ENCODE measurements around the gene ARHGAP27. TPM values are rescaled to one million over a fixed set of nuclear protein-coding genes. Genes with fewer than 3 reads are reported as not detected.
"Not testable (repeated sequence)": the region's sequence is repeated elsewhere in the genome, so short reads cannot be mapped to it uniquely, and the experiment has no call there.

Gene ARHGAP27
- total RNA-seq, 1 donor from 2014 or later: 37.3 TPM

DNA sequence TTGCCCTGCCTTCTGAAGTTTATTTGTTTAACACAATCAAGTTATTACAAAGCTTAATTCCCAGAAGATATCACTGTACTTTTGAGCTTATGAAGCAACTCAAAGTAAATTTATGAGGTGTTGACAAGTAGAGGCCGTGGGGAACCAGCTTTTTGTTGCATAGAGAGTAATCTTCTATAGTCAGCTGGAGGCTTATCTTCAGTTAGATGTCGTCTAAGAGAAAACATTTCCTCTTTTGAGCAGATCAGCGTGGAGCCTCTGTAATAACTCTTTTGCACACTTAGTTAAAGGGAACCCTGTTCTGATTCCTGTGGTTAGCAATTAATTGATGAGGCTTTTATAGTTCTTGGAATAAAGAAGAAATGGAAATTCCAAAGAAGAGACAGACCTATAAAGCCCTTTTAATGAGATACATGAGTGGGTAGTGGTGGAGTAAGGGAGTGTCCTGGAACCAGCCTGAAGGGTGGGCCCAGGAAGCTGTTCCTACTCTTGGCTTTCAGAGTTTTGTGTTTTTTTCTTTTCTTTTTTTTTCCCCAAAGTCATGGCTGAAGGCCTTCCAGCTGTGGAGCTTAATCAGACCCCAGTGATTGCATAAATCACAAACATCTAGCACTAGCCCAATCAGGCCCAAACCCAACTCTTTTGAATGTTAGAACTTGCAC is 87.0 kb downstream of the ARHGAP27 start:
- intact Hi-C loops (cut with micrococcal nuclease): no loop called here
- DNase-seq (no peak), ATAC-seq (peak; percentile 77)

DNA sequence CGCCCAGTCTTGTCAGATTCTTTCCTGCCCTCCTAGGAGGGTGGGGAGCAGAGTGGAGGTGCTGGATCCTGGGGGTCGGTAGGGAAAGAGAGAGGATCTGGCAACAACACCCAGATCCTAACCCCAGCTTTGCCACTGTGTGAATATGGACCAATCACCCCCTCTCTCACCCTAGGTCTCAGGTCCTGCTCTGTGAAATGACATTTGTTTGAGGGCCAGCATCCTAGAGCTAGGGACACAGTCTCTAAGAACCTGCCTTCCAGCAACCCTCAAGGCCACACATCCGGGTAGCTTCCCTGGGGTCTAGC is 87.5 kb downstream of the ARHGAP27 start:
- intact Hi-C loops (cut with micrococcal nuclease): no loop called here
- DNase-seq (peak; percentile 40), ATAC-seq (no peak)

DNA sequence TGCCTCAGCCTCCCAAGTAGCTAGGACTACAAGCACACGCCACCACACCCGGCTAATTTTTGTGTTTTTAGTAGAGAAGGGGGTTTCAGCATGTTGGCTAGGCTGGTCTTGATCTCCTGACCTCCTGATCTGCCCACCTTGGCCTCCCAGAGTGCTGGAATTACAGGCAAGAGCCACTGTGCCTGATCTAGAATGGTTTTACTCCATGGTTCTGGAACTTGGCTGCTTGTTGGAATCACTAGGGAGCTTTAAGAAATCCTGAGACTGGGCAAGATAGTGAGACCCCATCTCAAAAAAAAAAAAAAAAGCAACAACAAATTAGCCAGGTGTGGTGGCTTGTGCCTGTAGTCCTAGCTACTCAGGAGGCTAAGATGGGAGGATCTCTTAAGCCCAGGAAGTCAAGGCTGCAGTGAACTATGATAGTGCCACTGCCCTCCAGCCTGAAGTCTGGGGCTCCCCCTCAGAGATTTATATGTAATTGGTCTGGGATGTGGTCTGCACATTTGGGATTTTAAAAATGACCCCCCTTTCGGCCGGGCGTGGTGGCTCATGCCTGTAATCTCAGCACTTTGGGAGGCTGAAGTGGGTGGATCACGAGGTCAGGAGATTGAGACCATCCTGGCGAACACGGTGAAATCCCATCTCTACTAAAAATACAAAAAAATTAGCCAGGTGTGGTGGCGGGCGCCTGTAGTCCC is 88.6 kb downstream of the ARHGAP27 start:
- DNase-seq; ATAC-seq; intact Hi-C loops (cut with micrococcal nuclease): not testable (repeated sequence)

Other genes with a start within 250 kb of the ARHGAP27 start
- gene FMNL1, start 211.0 kb downstream of the ARHGAP27 start, total RNA-seq: 14.0 TPM
- not detected for gene SPATA32, start 170.8 kb downstream of the ARHGAP27 start, total RNA-seq
- gene MAP3K14, start 115.8 kb downstream of the ARHGAP27 start, total RNA-seq: 16.6 TPM
- gene PLEKHM1, start 57.9 kb upstream of the ARHGAP27 start, total RNA-seq: 28.0 TPM